CD4-positive, alpha-beta T cell (primary cell): Measurements from ENCODE around the gene TXNRD2. TPM values are rescaled to one million over a fixed set of nuclear protein-coding genes. Genes with fewer than 3 reads are reported as not detected.

Source experiments
- ATAC-seq: fragments of 200-7000 bp; cut with Tn5 transposase; one replicate; pipeline ENCODE4 v1.10.0; 2022; ENCODE audit warnings: mild to moderate bottlenecking; ENCODE audit not compliant: poor library complexity
- CTCF ChIA-PET: fragments of 350-600 bp; sonication (Branson Sonifier 250); formaldehyde crosslinking; loops from one replicate; lab custom pipeline; 2021; ENCODE audit warnings: antibody characterized with exemption, inconsistent platforms; lab: Charles Lee
- POLR2A ChIA-PET: fragments of 350-600 bp; sonication (Branson Sonifier 250); formaldehyde crosslinking; loops from one replicate; lab custom pipeline; 2021; ENCODE audit warnings: antibody characterized with exemption, inconsistent platforms; lab: Charles Lee
- DNase-seq, 14 experiments: peaks; one replicate each; pipeline ENCODE4 v3.0.0-alpha.2; 2013 to 2020; ENCODE audit warnings: mixed read lengths in 2 of 14
- H3K27ac ChIP-seq, 2 donors: one replicate each; pipeline versions ENCODE4 v1.5.1 to v1.7.0; 2013; ENCODE audit warnings: low read length in 2 of 2, low read depth in 1 of 2, mild to moderate bottlenecking in 1 of 2
- H3K27me3 ChIP-seq, 2 experiments: 1 replicate in 1 of 2; 2 replicates in 1 of 2; pipeline versions ENCODE4 v1.6.1 to v1.7.0; 2013; ENCODE audit warnings: low read length in 2 of 2, control low read depth in 1 of 2, mild to moderate bottlenecking in 1 of 2, moderate library complexity in 1 of 2; ENCODE audit not compliant: insufficient read depth in 2 of 2, control insufficient read depth in 1 of 2
- H3K36me3 ChIP-seq: one replicate; pipeline ENCODE4 v1.6.1; 2013; ENCODE audit warnings: low read length, control low read depth; ENCODE audit not compliant: insufficient read depth
- H3K4me1 ChIP-seq: one replicate; pipeline ENCODE4 v1.6.1; 2013; ENCODE audit warnings: low read length, control low read depth; ENCODE audit not compliant: insufficient read depth
- H3K4me3 ChIP-seq: one replicate; pipeline ENCODE4 v1.5.1; 2013; ENCODE audit warnings: mild to moderate bottlenecking, low read length, moderate library complexity
- H3K9me3 ChIP-seq, 2 experiments: 1 replicate in 1 of 2; 2 replicates in 1 of 2; pipeline versions ENCODE4 v1.6.1 to v1.7.0; 2013; ENCODE audit warnings: low read length in 2 of 2, mild to moderate bottlenecking in 2 of 2, control low read depth in 1 of 2, moderate library complexity in 1 of 2; ENCODE audit not compliant: control insufficient read depth in 1 of 2, insufficient read depth in 1 of 2
- H3K27ac Mint-ChIP-seq: one replicate; pipeline ENCODE4 v1.8.0; 2020; ENCODE audit warnings: mixed read lengths
- H3K27me3 Mint-ChIP-seq: one replicate; pipeline ENCODE4 v1.8.0; 2021; ENCODE audit warnings: mixed read lengths
- H3K36me3 Mint-ChIP-seq: one replicate; pipeline ENCODE4 v1.8.0; 2021; ENCODE audit warnings: low read depth, mixed read lengths
- H3K4me1 Mint-ChIP-seq: one replicate; pipeline ENCODE4 v1.8.0; 2021; ENCODE audit warnings: low read depth, mixed read lengths
- H3K4me3 Mint-ChIP-seq: one replicate; pipeline ENCODE4 v1.8.0; 2020; ENCODE audit warnings: mild to moderate bottlenecking, mixed read lengths
- H3K9me3 Mint-ChIP-seq: one replicate; pipeline ENCODE4 v1.8.0; 2020; ENCODE audit warnings: mixed read lengths
- CTCF ChIP-seq: fragments of 200-600 bp; IDR thresholded peaks from one replicate; pipeline ENCODE4 v1.8.0; 2022; ENCODE audit warnings: antibody characterized with exemption, mild to moderate bottlenecking
- intact Hi-C, 2 experiments: fragments of 100-400 bp; cut with DNase I in 1 of 2; cut with micrococcal nuclease in 1 of 2; formaldehyde crosslinking; loops; one replicate each; pipeline versions ENCODE4 v1.15.1 to v1.9.0; 2023 to 2025; cut with DNase I, micrococcal nuclease
- total RNA-seq, 174 experiments: library from RNA in 2 of 174; stranded (reverse) in 2 of 174; gene quantifications; one replicate each; pipeline ENCODE4 v1.2.3 and lab custom pipeline; 2021 to 2026

Gene TXNRD2
- total RNA-seq, 2 experiments from 2014 or later = 18.6 to 19.5 TPM

GRCh38 chr22:19843107-19843856, 98.3 kb downstream of the TXNRD2 start:
- Histone ChIP-seq H3K9me3 (peaks cover 0 to 8% of the 10 kb centered on the region in 2 experiments), H3K27me3 (no peaks in the 10 kb centered on the region), H3K4me1 (peaks cover 23% of the 10 kb centered on the region), H3K4me3 (no peak overlapping the region), H3K36me3 (peaks cover 5% of the 10 kb centered on the region), H3K27ac (no peak overlapping the region)
- intact Hi-C loops = no loop called here
- no peaks in the 10 kb centered on the region for H3K9me3 Mint-ChIP-seq
- CTCF ChIA-PET = no interaction called here
- no peaks in the 10 kb centered on the region for H3K27me3 Mint-ChIP-seq
- H3K27ac Mint-ChIP-seq = peak overlapping the region; percentile 83
- POLR2A ChIA-PET = interaction anchor here (1.7 to 2.2 kb wide), 2 partner anchors 43 to 49 kb away, joined by 6 to 14 read pairs; no protein-coding TSS in a partner anchor
- DNase-seq (no peak), ATAC-seq (no peak)
- peaks cover 35% of the 10 kb centered on the region for H3K4me1 Mint-ChIP-seq
- no peak for TF ChIP-seq CTCF
- peaks cover 7% of the 10 kb centered on the region for H3K36me3 Mint-ChIP-seq
- H3K4me3 Mint-ChIP-seq = no peak overlapping the region

DNA sequence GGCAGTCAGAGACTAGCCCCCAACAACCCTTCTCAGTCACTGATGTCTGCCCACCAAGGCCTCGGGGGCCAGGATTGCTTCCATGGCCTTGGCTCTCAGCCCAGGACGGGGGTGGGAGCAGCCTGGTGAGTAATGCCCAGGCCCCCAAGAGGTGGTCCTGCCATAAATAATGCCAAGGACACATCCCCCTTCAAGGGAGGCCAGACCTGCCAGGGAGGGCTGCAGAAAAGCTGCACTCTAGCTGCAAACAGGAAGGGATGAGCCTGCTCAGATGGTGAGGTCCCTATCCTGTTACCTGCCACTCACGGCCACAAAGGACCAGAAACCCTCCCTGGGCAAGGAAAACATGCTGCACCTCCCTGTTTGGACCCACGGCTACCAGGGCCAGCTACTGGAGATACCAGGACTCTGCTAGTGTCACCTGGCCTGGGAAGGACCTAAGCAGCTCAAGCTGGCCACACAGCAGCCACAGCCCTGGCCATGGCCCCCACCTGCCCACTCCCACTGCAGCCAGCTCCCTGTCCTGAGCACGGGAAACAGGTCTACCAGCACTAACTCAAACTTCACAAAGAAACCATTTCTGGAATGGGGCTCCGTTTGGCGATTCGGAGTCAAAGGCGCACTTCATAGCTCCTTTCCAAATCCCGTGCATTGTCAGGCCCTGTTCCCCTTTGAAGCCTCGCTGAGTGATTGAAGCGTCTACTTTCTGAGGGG, 99.1 kb downstream of the TXNRD2 start:
- no peaks in the 10 kb centered on the region for H3K27me3 ChIP-seq
- ATAC-seq (no peak), DNase-seq (no peak)
- Mint-ChIP-seq H3K36me3 (no peaks in the 10 kb centered on the region), H3K4me3 (no peak overlapping the region), H3K4me1 (peaks cover 40% of the 10 kb centered on the region), H3K27me3 (no peaks in the 10 kb centered on the region), H3K27ac (no peak overlapping the region), H3K9me3 (no peaks in the 10 kb centered on the region)
- TF ChIP-seq CTCF = no peak
- peaks cover 20% of the 10 kb centered on the region for H3K4me1 ChIP-seq
- ChIA-PET CTCF (no interaction called here), POLR2A (interaction anchor here (0.9 kb wide), 1 partner anchor 14 kb away, joined by 3 read pairs; no protein-coding TSS in a partner anchor)
- no peak overlapping the region for H3K4me3 ChIP-seq
- H3K36me3 ChIP-seq = no peaks in the 10 kb centered on the region
- H3K27ac ChIP-seq = no peak overlapping the region
- intact Hi-C loops = no loop called here
- H3K9me3 ChIP-seq = peaks cover 0 to 8% of the 10 kb centered on the region in 2 experiments

GRCh38 chr22:19841641-19842392, 99.8 kb downstream of the TXNRD2 start:
- intact Hi-C loops = no loop called here
- H3K4me1 ChIP-seq = peaks cover 20% of the 10 kb centered on the region
- Mint-ChIP-seq H3K4me3 (no peak overlapping the region), H3K36me3 (no peaks in the 10 kb centered on the region), H3K4me1 (peaks cover 41% of the 10 kb centered on the region), H3K27me3 (no peaks in the 10 kb centered on the region), H3K27ac (no peak overlapping the region), H3K9me3 (no peaks in the 10 kb centered on the region)
- POLR2A ChIA-PET = interaction anchor here (0.9 kb wide), 1 partner anchor 15 kb away, joined by 3 read pairs; no protein-coding TSS in a partner anchor
- no peak for TF ChIP-seq CTCF
- CTCF ChIA-PET = no interaction called here
- no peak for DNase-seq
- no peak for ATAC-seq
- no peak overlapping the region for H3K27ac ChIP-seq
- H3K27me3 ChIP-seq = no peaks in the 10 kb centered on the region
- no peaks in the 10 kb centered on the region for H3K36me3 ChIP-seq
- H3K9me3 ChIP-seq = peaks cover 0 to under 1% of the 10 kb centered on the region in 2 experiments
- H3K4me3 ChIP-seq = no peak overlapping the region
